Measurements from ENCODE around the gene ICOS. TPM values are rescaled to one million over a fixed set of nuclear protein-coding genes. Genes with fewer than 3 reads are reported as not detected.
"Not testable (repeated sequence)": the region's sequence is repeated elsewhere in the genome, so short reads cannot be mapped to it uniquely, and the experiment has no call there.

Gene ICOS
- total RNA-seq, 1 experiment from 2014 or later: not detected

DNA sequence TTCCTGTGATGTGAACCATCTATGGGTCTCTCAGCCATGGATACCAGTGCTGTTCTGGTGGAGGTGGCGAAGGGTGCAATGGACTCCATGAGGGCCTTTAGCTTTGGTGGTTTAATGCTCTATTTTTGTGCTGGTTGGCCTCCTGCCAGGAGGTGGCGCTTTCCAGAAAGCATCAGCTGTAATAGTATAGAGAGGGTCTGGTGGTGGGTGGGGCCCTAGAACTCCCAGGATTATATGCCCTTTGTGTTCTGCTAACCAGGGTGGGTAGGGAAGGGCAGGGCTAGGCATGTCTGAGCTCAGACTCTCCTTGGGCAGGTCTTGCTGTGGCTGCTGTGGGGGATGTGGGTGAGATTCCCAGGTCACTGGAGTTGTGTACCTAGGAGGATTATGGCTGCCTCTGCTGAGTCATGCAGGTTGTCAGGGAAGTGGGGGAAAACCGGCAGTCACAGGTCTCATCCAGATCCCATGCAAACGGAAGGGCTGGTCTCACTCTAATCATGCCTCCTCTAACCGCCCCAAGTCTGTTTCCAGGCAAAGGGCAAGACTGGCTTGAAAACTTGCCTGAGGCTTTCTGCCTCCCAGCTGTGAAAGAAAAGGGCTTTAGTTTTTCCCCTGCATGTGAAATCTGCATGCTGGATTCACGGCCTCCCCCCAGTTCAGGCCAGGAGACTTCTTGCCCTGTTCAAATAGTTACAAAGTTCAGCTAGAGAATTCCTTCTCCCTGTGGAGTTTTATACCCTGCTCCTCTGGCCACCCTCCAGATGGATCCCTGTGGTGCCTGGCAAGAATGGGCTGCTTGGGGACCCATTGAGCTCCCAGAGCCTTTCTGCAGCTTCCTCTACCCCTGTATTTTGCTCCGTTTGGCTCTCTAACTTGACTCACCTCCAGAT is 7.2 kb downstream of the ICOS start:
- not testable (repeated sequence) for H3K4me2 ChIP-seq (ENCODE audit: insufficient read depth, insufficient read length, low read length); H3K23ac ChIP-seq (ENCODE audit: insufficient read length, low read depth, low read length); H3K27me3 Mint-ChIP-seq (ENCODE audit: low read depth); H3K4ac ChIP-seq (ENCODE audit: low read depth, low read length); H4K91ac ChIP-seq (ENCODE audit: insufficient read length, low read depth, low read length); H3K4me3 Mint-ChIP-seq; H3K18ac ChIP-seq (ENCODE audit: insufficient read length, low read depth, low read length); H3K4me1 Mint-ChIP-seq; H4K5ac ChIP-seq (ENCODE audit: insufficient read length, low read depth, low read length); H3K27me3 ChIP-seq (ENCODE audit: insufficient read depth, low read length); H2BK5ac ChIP-seq (ENCODE audit: insufficient read length, low read length); H3K9me3 Mint-ChIP-seq; H3T11ph ChIP-seq (ENCODE audit: low read length); H4K20me1 ChIP-seq (ENCODE audit: control insufficient read depth, insufficient read depth, insufficient read length); H2BK120ac ChIP-seq (ENCODE audit: low read depth, low read length, poor library complexity, severe bottlenecking); H3K4me1 ChIP-seq (ENCODE audit: insufficient read depth, low read length); H3K23me2 ChIP-seq (ENCODE audit: insufficient read length, low read depth, low read length, poor library complexity, severe bottlenecking); H2BK12ac ChIP-seq (ENCODE audit: insufficient read length, low read depth, low read length); H4K8ac ChIP-seq (replicated peaks; ENCODE audit: insufficient read length, low read depth, low read length); H3K79me1 ChIP-seq (ENCODE audit: insufficient read depth, low read depth, low read length, poor library complexity, severe bottlenecking); H3K56ac ChIP-seq (ENCODE audit: insufficient read length, low read depth, low read length); H2AFZ ChIP-seq (ENCODE audit: low read length); H3K79me2 ChIP-seq (ENCODE audit: insufficient read depth, low read length); H2BK15ac ChIP-seq (ENCODE audit: low read depth, low read length); H3K27ac ChIP-seq (ENCODE audit: insufficient read length, low read depth, low read length); H3K9me3 ChIP-seq (ENCODE audit: control insufficient read depth, low read depth, low read length); H2AK5ac ChIP-seq (ENCODE audit: insufficient read length, low read length); H2BK20ac ChIP-seq (ENCODE audit: low read depth, low read length, poor library complexity, severe bottlenecking); H3K9ac ChIP-seq (ENCODE audit: extremely low read depth, insufficient read length, low read length); H3K14ac ChIP-seq (ENCODE audit: insufficient read depth, low read length)
- Mint-ChIP-seq H3K36me3 (ENCODE audit: insufficient read depth in 1 of 3, low read depth in 3 of 3) (peaks cover 0 to 13% (median 7%) of the 10 kb centered on the region in 3 experiments; a peak in 4 of 7 replicates), H3K27ac (peak overlapping the region in 1 of 3 experiments; percentile 24; a peak in 1 of 7 replicates)
- TF ChIP-seq, protein P1, sequence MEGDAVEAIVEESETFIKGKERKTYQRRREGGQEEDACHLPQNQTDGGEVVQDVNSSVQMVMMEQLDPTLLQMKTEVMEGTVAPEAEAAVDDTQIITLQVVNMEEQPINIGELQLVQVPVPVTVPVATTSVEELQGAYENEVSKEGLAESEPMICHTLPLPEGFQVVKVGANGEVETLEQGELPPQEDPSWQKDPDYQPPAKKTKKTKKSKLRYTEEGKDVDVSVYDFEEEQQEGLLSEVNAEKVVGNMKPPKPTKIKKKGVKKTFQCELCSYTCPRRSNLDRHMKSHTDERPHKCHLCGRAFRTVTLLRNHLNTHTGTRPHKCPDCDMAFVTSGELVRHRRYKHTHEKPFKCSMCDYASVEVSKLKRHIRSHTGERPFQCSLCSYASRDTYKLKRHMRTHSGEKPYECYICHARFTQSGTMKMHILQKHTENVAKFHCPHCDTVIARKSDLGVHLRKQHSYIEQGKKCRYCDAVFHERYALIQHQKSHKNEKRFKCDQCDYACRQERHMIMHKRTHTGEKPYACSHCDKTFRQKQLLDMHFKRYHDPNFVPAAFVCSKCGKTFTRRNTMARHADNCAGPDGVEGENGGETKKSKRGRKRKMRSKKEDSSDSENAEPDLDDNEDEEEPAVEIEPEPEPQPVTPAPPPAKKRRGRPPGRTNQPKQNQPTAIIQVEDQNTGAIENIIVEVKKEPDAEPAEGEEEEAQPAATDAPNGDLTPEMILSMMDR (conservative IDR thresholded peaks at IDR 0.05): peak; percentile 39; the same call in 2 of the 3 replicates
- peak; percentile 44 for DNase-seq
- WGBS (ENCODE audit: extremely low coverage, insufficient read length, low lambda C conversion rate): no CpG with 5 or more reads among the region's 7 CpGs
